HepG2 (cell line): ENCODE results near the gene POGLUT3. TPM values are rescaled to one million over a fixed set of nuclear protein-coding genes. Genes with fewer than 3 reads are reported as not detected.

Source experiments
- EZH2 ChIP-seq: conservative IDR thresholded peaks from 2 replicates; pipeline ENCODE4 v1.6.1; 2012; ENCODE audit warnings: mild to moderate bottlenecking, low read depth, low read length, moderate library complexity
- FOXA3 ChIP-seq: IDR thresholded peaks from 2 replicates; pipeline ENCODE4 v1.6.1; 2016; ENCODE audit warnings: missing genetic modification reagents, missing compliant biosample characterization
- FOXM1 ChIP-seq: sonication (generic); formaldehyde crosslinking; IDR thresholded peaks from 2 replicates; pipeline ENCODE4 v1.5.0; 2020; ENCODE audit warnings: missing genetic modification reagents
- HHEX ChIP-seq: IDR thresholded peaks from 2 replicates; pipeline ENCODE4 v1.6.1; 2016; ENCODE audit warnings: control low read depth
- MEIS1 ChIP-seq: sonication (generic); formaldehyde crosslinking; IDR thresholded peaks from 2 replicates; pipeline ENCODE4 v1.9.0; 2021; ENCODE audit warnings: mild to moderate bottlenecking, missing genetic modification reagents, moderate library complexity, borderline replicate concordance
- MXD4 ChIP-seq: IDR thresholded peaks from 2 replicates; pipeline ENCODE4 v1.6.1; 2016; ENCODE audit warnings: mild to moderate bottlenecking, missing biosample characterization, missing genetic modification reagents
- NR1H2 ChIP-seq: sonication (generic); formaldehyde crosslinking; IDR thresholded peaks from 2 replicates; pipeline ENCODE4 v1.8.1; 2022; ENCODE audit warnings: low read depth, missing genetic modification reagents, borderline replicate concordance
- PBX2 ChIP-seq: IDR thresholded peaks from 2 replicates; pipeline ENCODE4 v1.6.1; 2016; ENCODE audit warnings: control low read depth
- PCBP1 ChIP-seq: fragments of 200-400 bp; formaldehyde crosslinking; IDR thresholded peaks from 2 replicates; pipeline ENCODE4 v1.6.1; 2017; ENCODE audit warnings: mild to moderate bottlenecking, low read depth, low read length, borderline replicate concordance
- PHF8 ChIP-seq: sonication (generic); formaldehyde crosslinking; IDR thresholded peaks from 2 replicates; pipeline ENCODE4 v1.5.0; 2020; ENCODE audit warnings: missing genetic modification reagents
- PPARG ChIP-seq: conservative IDR thresholded peaks from 2 replicates; pipeline ENCODE4 v1.6.1; 2016; ENCODE audit warnings: missing biosample characterization, missing genetic modification reagents
- SMAD9 ChIP-seq: sonication (generic); formaldehyde crosslinking; IDR thresholded peaks from 2 replicates; pipeline ENCODE4 v1.5.1; 2020; ENCODE audit warnings: mild to moderate bottlenecking, missing genetic modification reagents
- SNAPC2 ChIP-seq: sonication (generic); formaldehyde crosslinking; IDR thresholded peaks from 2 replicates; pipeline ENCODE4 v1.8.1; 2022; ENCODE audit warnings: mild to moderate bottlenecking, missing genetic modification reagents
- TOPORS ChIP-seq: sonication (generic); formaldehyde crosslinking; IDR thresholded peaks from 2 replicates; pipeline ENCODE4 v1.8.0; 2023; ENCODE audit warnings: mild to moderate bottlenecking, missing genetic modification reagents
- YEATS4 ChIP-seq: sonication (generic); formaldehyde crosslinking; IDR thresholded peaks from 2 replicates; pipeline ENCODE4 v1.4.0; 2020; ENCODE audit warnings: missing genetic modification reagents, borderline replicate concordance
- ZMYM2 ChIP-seq: sonication (generic); formaldehyde crosslinking; IDR thresholded peaks from 2 replicates; pipeline ENCODE4 v1.8.0; 2022; ENCODE audit warnings: mild to moderate bottlenecking, missing genetic modification reagents
- ZNF143 ChIP-seq: sonication (generic); formaldehyde crosslinking; IDR thresholded peaks from 2 replicates; pipeline ENCODE4 v1.4.0; 2020; ENCODE audit warnings: missing genetic modification reagents
- ZNF263 ChIP-seq: sonication (generic); formaldehyde crosslinking; IDR thresholded peaks from 2 replicates; pipeline ENCODE4 v1.4.0; 2020; ENCODE audit warnings: missing genetic modification reagents
- ZNF564 ChIP-seq: sonication (generic); formaldehyde crosslinking; IDR thresholded peaks from 2 replicates; pipeline ENCODE4 v1.8.1; 2023; ENCODE audit warnings: mild to moderate bottlenecking, missing genetic modification reagents
- ZNF724P ChIP-seq: sonication (generic); formaldehyde crosslinking; IDR thresholded peaks from 2 replicates; pipeline ENCODE4 v1.8.0; 2022; ENCODE audit warnings: missing genetic modification reagents, borderline replicate concordance
- ZNF780A ChIP-seq: sonication (generic); formaldehyde crosslinking; IDR thresholded peaks from 2 replicates; pipeline ENCODE4 v1.8.0; 2022; ENCODE audit warnings: mild to moderate bottlenecking, missing genetic modification reagents, moderate library complexity
- ZNF782 ChIP-seq: sonication (generic); formaldehyde crosslinking; IDR thresholded peaks from 2 replicates; pipeline ENCODE4 v1.4.0; 2020; ENCODE audit warnings: missing genetic modification reagents, mild to moderate bottlenecking, borderline replicate concordance
- ZNF788 ChIP-seq: sonication (generic); formaldehyde crosslinking; IDR thresholded peaks from 2 replicates; pipeline ENCODE4 v1.5.0; 2020; ENCODE audit warnings: mild to moderate bottlenecking, missing genetic modification reagents, borderline replicate concordance
- ZNF816 ChIP-seq: sonication (generic); formaldehyde crosslinking; IDR thresholded peaks from 2 replicates; pipeline ENCODE4 v1.8.0; 2022; ENCODE audit warnings: missing genetic modification reagents, mild to moderate bottlenecking, borderline replicate concordance
- ZNF83 ChIP-seq: sonication (generic); formaldehyde crosslinking; IDR thresholded peaks from 2 replicates; pipeline ENCODE4 v1.4.0; 2020; ENCODE audit warnings: missing genetic modification reagents, mild to moderate bottlenecking, borderline replicate concordance
- ZNF891 ChIP-seq: sonication (generic); formaldehyde crosslinking; IDR thresholded peaks from 2 replicates; pipeline ENCODE4 v1.5.0; 2020; ENCODE audit warnings: mild to moderate bottlenecking, missing genetic modification reagents
- polyA plus RNA-seq, 8 experiments: library from polyadenylated mRNA; depleted of rRNA in 3 of 8; stranded (reverse) in 7 of 8; unstranded in 1 of 8; fragments of >200 nt; fragmentation: Illumina TruSeq in 4 of 8; extraction: Trizol in 4 of 8; gene quantifications; 2 replicates each; pipeline versions ENCODE4 v1.2.1 to v1.2.3, GENCODE V29; 2011 to 2016; ENCODE audit warnings: low read depth in 4 of 8, missing spikeins in 1 of 8, mixed read lengths in 1 of 8; ENCODE audit not compliant: insufficient read depth in 1 of 8
- total RNA-seq, 5 experiments: library from RNA; depleted of rRNA; stranded (reverse); fragments of >200 nt; fragmentation: Illumina TruSeq; extraction: Trizol; gene quantifications; 2 replicates each; pipeline ENCODE4 v1.2.3, GENCODE V29; 2016; ENCODE audit warnings: low read depth in 1 of 5
- TF ChIP-seq, protein P1 (sequence below): sonication (generic); formaldehyde crosslinking; IDR thresholded peaks from 2 replicates; pipeline ENCODE4 v1.4.0; 2020; ENCODE audit warnings: missing genetic modification reagents
- TF ChIP-seq, protein P2 (sequence below): IDR thresholded peaks from 2 replicates; pipeline ENCODE4 v1.6.1; 2016
- TF ChIP-seq, protein P3 (sequence below): sonication (generic); formaldehyde crosslinking; IDR thresholded peaks from 2 replicates; pipeline ENCODE4 v1.4.0; 2020; ENCODE audit warnings: missing genetic modification reagents, low read depth, mild to moderate bottlenecking, borderline replicate concordance

The POGLUT3 gene
- total and polyA plus RNA-seq, 2 of the 13 experiments (the other 11 are each of a cell fraction or from before 2014, with no cell fraction given), result 14.3 to 22.0 TPM

DNA sequence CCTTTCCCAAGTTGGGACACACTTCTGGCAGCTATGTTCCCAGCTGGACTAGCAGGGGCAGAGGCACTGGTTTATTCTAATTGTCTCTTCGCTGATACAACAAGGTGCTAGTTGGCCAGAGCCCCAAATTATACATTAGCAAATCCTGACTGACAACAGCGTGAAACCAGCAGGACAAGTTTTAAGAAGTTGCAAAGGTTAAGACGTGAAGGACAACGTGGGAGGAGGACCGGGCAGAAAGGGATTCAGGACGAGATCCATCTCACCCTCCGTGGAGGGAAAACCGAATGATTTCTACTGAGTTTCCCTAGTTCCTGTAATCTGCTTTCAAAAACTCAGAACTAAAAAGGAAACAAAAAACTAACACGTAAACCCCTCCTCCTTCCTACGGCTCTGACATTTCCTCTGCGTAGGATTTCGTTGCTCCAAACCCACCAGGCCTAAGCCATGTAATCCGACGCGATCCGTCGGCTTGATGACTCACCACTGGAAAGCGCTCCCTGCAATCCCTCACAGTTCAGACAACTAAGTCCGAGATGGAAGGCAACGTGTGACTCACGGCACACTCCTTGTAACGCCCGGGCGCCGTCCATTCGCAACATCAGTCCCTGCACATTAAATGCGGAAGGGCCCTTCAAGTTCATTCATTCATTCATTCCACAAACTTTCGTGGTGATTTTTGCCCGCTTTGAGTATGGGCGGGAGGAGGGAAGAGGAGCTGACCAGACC, 703 bp downstream of the POGLUT3 start (continued):
- TF ChIP-seq, protein P1, sequence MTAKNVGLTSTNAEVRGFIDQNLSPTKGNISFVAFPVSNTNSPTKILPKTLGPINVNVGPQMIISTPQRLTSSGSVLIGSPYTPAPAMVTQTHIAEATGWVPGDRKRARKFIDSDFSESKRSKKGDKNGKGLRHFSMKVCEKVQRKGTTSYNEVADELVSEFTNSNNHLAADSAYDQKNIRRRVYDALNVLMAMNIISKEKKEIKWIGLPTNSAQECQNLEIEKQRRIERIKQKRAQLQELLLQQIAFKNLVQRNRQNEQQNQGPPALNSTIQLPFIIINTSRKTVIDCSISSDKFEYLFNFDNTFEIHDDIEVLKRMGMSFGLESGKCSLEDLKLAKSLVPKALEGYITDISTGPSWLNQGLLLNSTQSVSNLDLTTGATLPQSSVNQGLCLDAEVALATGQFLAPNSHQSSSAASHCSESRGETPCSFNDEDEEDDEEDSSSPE (CRISPR knock-in tag), result no peak; the same call in 1 of the 2 replicates
- TF ChIP-seq HHEX (no peak), ZNF816 (CRISPR knock-in tag) (no peak), ZNF83 (CRISPR knock-in tag) (no peak), SMAD9 (CRISPR knock-in tag) (no peak), ZNF782 (CRISPR knock-in tag) (no peak), PCBP1 (no peak), TOPORS (no peak), ZNF143 (CRISPR knock-in tag) (no peak), PBX2 (CRISPR knock-in tag) (no peak), SNAPC2 (CRISPR knock-in tag) (no peak), YEATS4 (no peak), ZNF724P (CRISPR knock-in tag) (no peak), PHF8 (peak; percentile 73), ZNF564 (CRISPR knock-in tag) (no peak), EZH2 (no peak), ZNF891 (CRISPR knock-in tag) (no peak), PPARG (CRISPR knock-in tag) (no peak), ZNF788 (CRISPR knock-in tag) (no peak), NR1H2 (CRISPR knock-in tag) (no peak), MXD4 (CRISPR knock-in tag) (no peak; the same call in 1 of the 2 replicates), FOXM1 (CRISPR knock-in tag) (no peak), MEIS1 (no peak; the same call in 1 of the 2 replicates), ZNF263 (0 out of 2 replicates have a peak, but pooled peaks have one; percentile 30), FOXA3 (CRISPR knock-in tag) (no peak; the same call in 1 of the 2 replicates), ZMYM2 (CRISPR knock-in tag) (peak; percentile 75; the same call in 1 of the 2 replicates), ZNF780A (no peak)
- TF ChIP-seq, protein P2, sequence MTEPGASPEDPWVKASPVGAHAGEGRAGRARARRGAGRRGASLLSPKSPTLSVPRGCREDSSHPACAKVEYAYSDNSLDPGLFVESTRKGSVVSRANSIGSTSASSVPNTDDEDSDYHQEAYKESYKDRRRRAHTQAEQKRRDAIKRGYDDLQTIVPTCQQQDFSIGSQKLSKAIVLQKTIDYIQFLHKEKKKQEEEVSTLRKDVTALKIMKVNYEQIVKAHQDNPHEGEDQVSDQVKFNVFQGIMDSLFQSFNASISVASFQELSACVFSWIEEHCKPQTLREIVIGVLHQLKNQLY (CRISPR knock-in tag), result no peak
- TF ChIP-seq, protein P3, sequence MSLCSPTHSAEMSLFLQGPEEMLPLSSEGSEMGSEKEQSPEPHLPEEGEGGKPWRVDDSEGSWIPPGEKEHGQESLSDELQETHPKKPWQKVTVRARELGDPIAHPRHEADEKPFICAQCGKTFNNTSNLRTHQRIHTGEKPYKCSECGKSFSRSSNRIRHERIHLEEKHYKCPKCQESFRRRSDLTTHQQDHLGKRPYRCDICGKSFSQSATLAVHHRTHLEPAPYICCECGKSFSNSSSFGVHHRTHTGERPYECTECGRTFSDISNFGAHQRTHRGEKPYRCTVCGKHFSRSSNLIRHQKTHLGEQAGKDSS (CRISPR knock-in tag), result no peak
